Midbrain (tissue), 1 donor: ENCODE measurements around the gene NOTCH3.
A peak's percentile ranks its signal among the peaks of the same experiment; 100 is the strongest.

Experiments used
- DNase-seq: peaks from one replicate; lab custom pipeline; 2025; lab: John Stamatoyannopoulos, UW

The NOTCH3 gene

GRCh38 chr19:15161028-15161984, 39.5 kb downstream of the NOTCH3 start:
- no peak for DNase-seq

- no peak for DNase-seq
Observed at GRCh38 chr19:15159251-15159650, 41.5 kb downstream of the NOTCH3 start.

GRCh38 chr19:15156391-15156790, 44.4 kb downstream of the NOTCH3 start:
- DNase-seq, result no peak

GRCh38 chr19:15155296-15155695, 45.5 kb downstream of the NOTCH3 start:
- no peak for DNase-seq

GRCh38 chr19:15154002-15154612, 46.7 kb downstream of the NOTCH3 start:
- DNase-seq, result no peak

- DNase-seq, result no peak
Observed at GRCh38 chr19:15149737-15150136, 51.1 kb downstream of the NOTCH3 start.

GRCh38 chr19:15147090-15147489, 53.7 kb downstream of the NOTCH3 start:
- DNase-seq, result no peak

- DNase-seq, result no peak
Observed at GRCh38 chr19:15144046-15144646, 56.6 kb downstream of the NOTCH3 start.

- DNase-seq, result no peak
Observed at GRCh38 chr19:15142313-15142712, 58.5 kb downstream of the NOTCH3 start.

GRCh38 chr19:15141143-15141542, 59.7 kb downstream of the NOTCH3 start:
- no peak for DNase-seq

- no peak for DNase-seq
Observed at GRCh38 chr19:15138427-15138826, 62.4 kb downstream of the NOTCH3 start.

- DNase-seq, result no peak
Observed at GRCh38 chr19:15137777-15138176, 63.0 kb downstream of the NOTCH3 start.

GRCh38 chr19:15136234-15136954, 64.4 kb downstream of the NOTCH3 start:
- DNase-seq, result no peak

- DNase-seq, result no peak
Observed at GRCh38 chr19:15129856-15130585, 70.8 kb downstream of the NOTCH3 start.

- DNase-seq, result no peak
Observed at GRCh38 chr19:15128162-15128770, 72.5 kb downstream of the NOTCH3 start.

GRCh38 chr19:15126131-15126910, 74.5 kb downstream of the NOTCH3 start:
- peak; percentile 48 for DNase-seq

- DNase-seq, result peak; percentile 97
Observed at GRCh38 chr19:15125232-15126067, 75.3 kb downstream of the NOTCH3 start.

- DNase-seq, result peak; percentile 48
Observed at GRCh38 chr19:15124572-15125231, 76.1 kb downstream of the NOTCH3 start.

- DNase-seq, result peak; percentile 71
Observed at GRCh38 chr19:15123900-15124299, 76.9 kb downstream of the NOTCH3 start.
